ENCODE data around the gene DUT. TPM values are rescaled to one million over a fixed set of nuclear protein-coding genes. Genes with fewer than 3 reads are reported as not detected.

Gene DUT
- total and polyA plus RNA-seq, 3 donors from 2014 or later, result 72.9 to 95.4 (median 76.1) TPM

DNA sequence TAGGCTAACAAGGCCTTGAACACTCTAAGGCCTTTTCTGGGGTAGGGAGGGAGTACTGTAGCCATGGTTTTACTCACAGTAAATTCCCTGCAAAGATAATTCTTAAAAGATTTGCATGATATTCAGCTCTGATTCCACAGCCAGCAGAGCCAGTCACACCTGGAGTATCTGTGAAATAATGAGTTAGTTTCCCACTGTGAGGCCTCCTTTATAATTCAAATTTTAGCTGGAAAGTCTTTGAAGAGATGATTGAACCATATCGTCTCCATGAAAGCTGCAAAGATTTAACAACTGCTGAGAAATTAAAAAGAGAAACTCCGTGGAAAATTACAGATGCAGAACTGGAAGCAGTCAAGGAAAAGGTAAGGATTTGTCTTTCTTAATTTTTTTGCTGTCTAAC is 32.3 kb upstream of the DUT start:
- TF ChIP-seq, protein P1, sequence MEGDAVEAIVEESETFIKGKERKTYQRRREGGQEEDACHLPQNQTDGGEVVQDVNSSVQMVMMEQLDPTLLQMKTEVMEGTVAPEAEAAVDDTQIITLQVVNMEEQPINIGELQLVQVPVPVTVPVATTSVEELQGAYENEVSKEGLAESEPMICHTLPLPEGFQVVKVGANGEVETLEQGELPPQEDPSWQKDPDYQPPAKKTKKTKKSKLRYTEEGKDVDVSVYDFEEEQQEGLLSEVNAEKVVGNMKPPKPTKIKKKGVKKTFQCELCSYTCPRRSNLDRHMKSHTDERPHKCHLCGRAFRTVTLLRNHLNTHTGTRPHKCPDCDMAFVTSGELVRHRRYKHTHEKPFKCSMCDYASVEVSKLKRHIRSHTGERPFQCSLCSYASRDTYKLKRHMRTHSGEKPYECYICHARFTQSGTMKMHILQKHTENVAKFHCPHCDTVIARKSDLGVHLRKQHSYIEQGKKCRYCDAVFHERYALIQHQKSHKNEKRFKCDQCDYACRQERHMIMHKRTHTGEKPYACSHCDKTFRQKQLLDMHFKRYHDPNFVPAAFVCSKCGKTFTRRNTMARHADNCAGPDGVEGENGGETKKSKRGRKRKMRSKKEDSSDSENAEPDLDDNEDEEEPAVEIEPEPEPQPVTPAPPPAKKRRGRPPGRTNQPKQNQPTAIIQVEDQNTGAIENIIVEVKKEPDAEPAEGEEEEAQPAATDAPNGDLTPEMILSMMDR (IDR thresholded peaks at IDR 0.05), result no peak
- TF ChIP-seq POLR2A (IDR thresholded peaks at IDR 0.05), result no peak
- no peak overlapping the region for H3K27ac ChIP-seq
- no peaks in the 10 kb centered on the region for H3K27me3 ChIP-seq
- H3K36me3 ChIP-seq (ENCODE audit: low read depth, missing control alignments), result no peaks in the 10 kb centered on the region
- no peaks in the 10 kb centered on the region for H3K4me1 ChIP-seq
- intact Hi-C loops (cut with DNase I; ENCODE audit: low total_unique reads), result no loop called here
- no peaks in the 10 kb centered on the region for H3K9me3 ChIP-seq
- 69 to 74% methylated on average over 2 of the region's 2 CpGs for WGBS, 2 donors
- no peak overlapping the region for H3K4me3 ChIP-seq
- no peak for DNase-seq

DNA sequence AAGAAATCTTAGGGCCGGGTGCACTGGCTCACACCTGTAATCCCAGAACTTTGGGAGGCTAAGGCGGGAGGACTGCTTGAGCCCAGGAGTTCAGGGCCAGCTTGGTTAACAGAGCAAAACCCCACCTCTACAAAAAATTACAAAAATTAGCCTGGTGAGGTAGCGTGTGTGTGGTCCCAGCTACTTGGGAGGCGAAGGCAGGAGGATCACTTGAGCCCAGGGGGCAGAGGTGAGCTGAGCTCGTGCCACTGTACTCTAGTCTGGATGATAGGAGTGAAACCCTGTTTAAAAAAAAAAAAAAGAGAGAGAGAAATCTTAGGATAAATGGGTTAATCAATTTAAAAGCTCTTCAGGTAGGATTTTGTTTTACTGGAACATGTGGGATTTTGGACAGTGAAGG is 31.2 kb upstream of the DUT start:
- H3K4me1 ChIP-seq, result no peaks in the 10 kb centered on the region
- intact Hi-C loops (cut with DNase I; ENCODE audit: low total_unique reads), result no loop called here
- no peaks in the 10 kb centered on the region for H3K9me3 ChIP-seq
- no peaks in the 10 kb centered on the region for H3K27me3 ChIP-seq
- no peak for DNase-seq
- no peaks in the 10 kb centered on the region for H3K36me3 ChIP-seq (ENCODE audit: low read depth, missing control alignments)
- H3K4me3 ChIP-seq, result no peak overlapping the region
- 65 to 76% methylated on average over 5 of the region's 5 CpGs for WGBS, 2 donors
- TF ChIP-seq POLR2A (IDR thresholded peaks at IDR 0.05), result no peak
- TF ChIP-seq, protein P1 (IDR thresholded peaks at IDR 0.05), result no peak
- no peak overlapping the region for H3K27ac ChIP-seq

DNA sequence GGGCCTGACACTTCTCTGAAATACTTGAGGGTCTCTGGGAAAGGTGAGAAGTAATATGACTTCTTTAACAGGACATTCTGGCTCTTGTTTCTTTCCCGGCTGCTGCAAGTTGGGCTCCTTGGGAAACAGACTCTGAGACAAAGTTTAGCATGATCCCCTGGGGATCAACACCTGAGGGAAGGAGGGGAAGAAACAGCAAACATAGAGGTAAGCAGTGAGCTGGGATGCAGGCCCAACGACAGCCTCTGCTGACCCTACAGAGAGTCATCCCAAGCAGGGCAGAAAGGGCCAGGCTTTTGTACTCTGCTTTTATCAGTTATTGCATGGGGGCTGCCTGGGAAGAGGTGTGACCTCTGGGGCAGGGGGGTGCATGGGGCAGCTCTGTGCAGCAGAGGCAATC is 26.8 kb upstream of the DUT start:
- no peak overlapping the region for H3K27ac ChIP-seq
- TF ChIP-seq, protein P1 (IDR thresholded peaks at IDR 0.05), result no peak
- no peak for TF ChIP-seq POLR2A (IDR thresholded peaks at IDR 0.05)
- intact Hi-C loops (cut with DNase I; ENCODE audit: low total_unique reads), result no loop called here

DNA sequence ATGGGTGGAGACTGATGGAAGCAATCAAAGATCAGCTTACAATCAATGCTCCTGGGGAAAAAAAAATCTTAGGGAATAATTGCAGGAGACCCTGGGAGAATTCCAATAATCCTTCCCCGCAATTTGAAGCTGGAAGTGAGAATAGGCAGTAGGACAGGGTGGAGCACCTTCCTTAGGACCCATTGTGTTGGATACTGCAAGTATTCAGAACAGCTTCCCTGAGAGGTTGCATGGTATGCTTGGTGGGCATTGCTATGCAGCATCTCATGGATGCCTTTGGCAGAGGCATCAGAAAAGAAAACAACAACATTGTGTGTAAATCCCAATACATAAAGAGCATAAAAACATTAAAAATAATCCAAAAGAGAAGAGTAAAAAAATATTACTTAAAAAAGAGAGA is 24.6 kb upstream of the DUT start:
- no peak overlapping the region for H3K4me3 ChIP-seq
- H3K27me3 ChIP-seq, result no peaks in the 10 kb centered on the region
- H3K27ac ChIP-seq, result no peak overlapping the region
- no peaks in the 10 kb centered on the region for H3K36me3 ChIP-seq (ENCODE audit: low read depth, missing control alignments)
- intact Hi-C loops (cut with DNase I; ENCODE audit: low total_unique reads), result no loop called here
- 87 to 100% methylated on average over 1 of the region's 1 CpG for WGBS, 2 donors
- no peaks in the 10 kb centered on the region for H3K4me1 ChIP-seq
- TF ChIP-seq, protein P1 (IDR thresholded peaks at IDR 0.05), result no peak
- no peak for TF ChIP-seq POLR2A (IDR thresholded peaks at IDR 0.05)
- no peak for DNase-seq
- no peaks in the 10 kb centered on the region for H3K9me3 ChIP-seq

More for the DNA sequence above, 26.8 kb upstream of the DUT start:
- no peak overlapping the region for H3K4me3 ChIP-seq
- no peaks in the 10 kb centered on the region for H3K27me3 ChIP-seq
- no peak for DNase-seq
- 68 to 81% methylated on average over 2 of the region's 2 CpGs for WGBS, 2 donors
- H3K4me1 ChIP-seq, result no peaks in the 10 kb centered on the region
- H3K36me3 ChIP-seq (ENCODE audit: low read depth, missing control alignments), result no peaks in the 10 kb centered on the region
- H3K9me3 ChIP-seq, result no peaks in the 10 kb centered on the region

DNA sequence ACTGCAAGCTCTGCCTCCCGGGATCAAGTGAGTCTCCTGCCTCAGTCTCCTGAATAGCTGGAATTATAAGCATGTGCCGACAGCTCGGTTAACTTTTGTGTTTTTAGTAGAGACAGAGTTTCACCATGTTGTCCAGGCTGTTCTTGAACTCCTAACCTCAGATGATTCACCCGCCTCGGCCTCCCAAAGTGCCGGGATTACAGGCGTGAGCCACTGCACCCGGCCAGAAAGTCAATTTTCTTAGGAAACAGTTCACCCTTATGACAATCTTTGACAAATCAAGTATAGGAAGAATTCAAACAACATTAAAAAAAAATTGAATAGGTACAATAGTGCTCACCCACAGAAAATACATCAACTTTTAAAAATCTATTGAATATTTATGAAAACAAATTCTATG is 23.6 kb upstream of the DUT start:
- no peaks in the 10 kb centered on the region for H3K27me3 ChIP-seq
- H3K4me1 ChIP-seq, result no peaks in the 10 kb centered on the region
- no peak for DNase-seq
- no peaks in the 10 kb centered on the region for H3K9me3 ChIP-seq
- TF ChIP-seq POLR2A (IDR thresholded peaks at IDR 0.05), result no peak
- TF ChIP-seq, protein P1 (IDR thresholded peaks at IDR 0.05), result no peak
- H3K36me3 ChIP-seq (ENCODE audit: low read depth, missing control alignments), result no peaks in the 10 kb centered on the region
- no peak overlapping the region for H3K27ac ChIP-seq
- 93% methylated on average over 8 of the region's 8 CpGs for WGBS, 2 donors
- intact Hi-C loops (cut with DNase I; ENCODE audit: low total_unique reads), result no loop called here
- no peak overlapping the region for H3K4me3 ChIP-seq
